GM10266 (cell line): Measurements from ENCODE around the gene CYTH1.

Source experiments
- DNase-seq: peaks from one replicate; pipeline ENCODE4 v3.0.0; 2012; ENCODE audit errors: extremely low spot score
- CTCF ChIP-seq: IDR thresholded peaks from 2 replicates; pipeline ENCODE4 v1.5.1; 2012; ENCODE audit warnings: mild to moderate bottlenecking, low read depth; ENCODE audit not compliant: control insufficient read depth, insufficient read depth; ENCODE audit errors: missing control alignments

The CYTH1 gene

GRCh38 chr17:78788451-78788850 is 6.4 kb upstream of the CYTH1 start:
- no peak for DNase-seq
- TF ChIP-seq CTCF: no peak

GRCh38 chr17:78787444-78787843 is 5.4 kb upstream of the CYTH1 start:
- no peak for DNase-seq

GRCh38 chr17:78785663-78786057 is 3.6 kb upstream of the CYTH1 start:
- no peak for DNase-seq
- no peak for TF ChIP-seq CTCF

More at GRCh38 chr17:78787444-78787843, 5.4 kb upstream of the CYTH1 start:
- TF ChIP-seq CTCF: no peak

GRCh38 chr17:78785011-78785662 is 3.1 kb upstream of the CYTH1 start:
- no peak for DNase-seq
- no peak for TF ChIP-seq CTCF

- TF ChIP-seq CTCF: no peak
Measured at GRCh38 chr17:78784352-78784751, 2.3 kb upstream of the CYTH1 start.

GRCh38 chr17:78783711-78784324 is 1.7 kb upstream of the CYTH1 start:
- no peak for TF ChIP-seq CTCF

More at GRCh38 chr17:78784352-78784751, 2.3 kb upstream of the CYTH1 start:
- DNase-seq: no peak

More at GRCh38 chr17:78783711-78784324, 1.7 kb upstream of the CYTH1 start:
- no peak for DNase-seq
